Hepatic stellate cell (primary cell): ENCODE data around the gene NUBP1.

Source experiments
- DNase-seq: peaks from one replicate; pipeline ENCODE4 v3.0.0; 2011; ENCODE audit warnings: low spot score

NUBP1 gene

DNA sequence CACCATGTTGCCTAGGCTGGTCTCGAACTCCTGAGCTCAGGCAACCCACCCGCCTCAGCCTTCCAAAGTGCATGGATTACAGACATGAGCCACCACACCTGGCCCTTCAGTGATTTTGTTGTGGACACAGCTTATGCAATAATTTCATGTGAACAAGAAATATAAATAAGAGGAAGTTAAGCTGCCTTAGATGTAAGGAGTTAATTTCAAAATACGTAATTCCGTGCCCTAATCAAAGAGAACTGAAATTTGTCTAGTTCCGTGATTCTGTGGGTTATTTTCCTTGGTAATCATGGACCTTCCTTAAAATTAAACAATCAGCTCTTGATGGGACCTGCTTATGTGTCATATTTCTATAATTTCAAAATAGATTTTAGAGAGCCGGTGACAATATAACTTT, 63.1 kb downstream of the NUBP1 start:
- DNase-seq = no peak

- no peak for DNase-seq
These were observed 64.6 kb downstream of the NUBP1 start for GRCh38 chr16:10808218-10808617.

DNA sequence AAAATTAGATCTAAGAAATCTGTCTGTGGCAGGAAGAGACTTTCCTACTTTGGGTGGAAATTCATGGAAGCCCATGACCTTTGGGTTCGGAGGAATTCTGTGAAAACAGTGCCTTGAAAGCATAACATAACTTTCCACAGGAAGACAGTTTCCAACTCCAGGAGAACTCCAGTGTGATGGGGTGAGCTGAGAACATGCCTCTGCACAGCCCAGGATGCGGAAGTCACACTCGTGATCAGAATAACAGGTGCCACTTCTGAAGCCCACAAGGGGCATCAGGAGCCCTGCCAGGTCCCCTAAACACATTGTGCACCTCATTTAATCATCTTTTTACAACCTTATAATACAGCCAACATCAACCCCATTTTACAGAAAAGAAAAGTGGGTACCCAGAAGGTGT, 65.2 kb downstream of the NUBP1 start:
- no peak for DNase-seq

DNA sequence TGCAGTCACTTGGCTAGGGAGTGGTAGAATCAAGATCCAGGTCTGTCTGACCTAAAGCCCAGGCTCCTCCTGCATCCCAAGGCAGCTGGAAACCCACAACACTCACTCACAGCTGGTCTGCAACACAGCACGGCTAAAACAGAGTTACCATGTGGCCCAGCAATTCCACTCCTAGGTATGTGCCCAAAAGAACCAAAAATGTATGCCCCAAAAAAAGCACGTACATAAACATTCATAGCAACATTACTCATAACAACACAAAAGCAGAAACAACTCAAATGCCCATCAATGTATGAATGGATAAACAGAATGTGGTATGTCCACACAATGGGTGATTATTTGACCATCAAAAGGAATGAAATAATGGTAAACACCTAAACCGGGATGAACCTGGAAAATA, 66.1 kb downstream of the NUBP1 start:
- DNase-seq = no peak

DNA sequence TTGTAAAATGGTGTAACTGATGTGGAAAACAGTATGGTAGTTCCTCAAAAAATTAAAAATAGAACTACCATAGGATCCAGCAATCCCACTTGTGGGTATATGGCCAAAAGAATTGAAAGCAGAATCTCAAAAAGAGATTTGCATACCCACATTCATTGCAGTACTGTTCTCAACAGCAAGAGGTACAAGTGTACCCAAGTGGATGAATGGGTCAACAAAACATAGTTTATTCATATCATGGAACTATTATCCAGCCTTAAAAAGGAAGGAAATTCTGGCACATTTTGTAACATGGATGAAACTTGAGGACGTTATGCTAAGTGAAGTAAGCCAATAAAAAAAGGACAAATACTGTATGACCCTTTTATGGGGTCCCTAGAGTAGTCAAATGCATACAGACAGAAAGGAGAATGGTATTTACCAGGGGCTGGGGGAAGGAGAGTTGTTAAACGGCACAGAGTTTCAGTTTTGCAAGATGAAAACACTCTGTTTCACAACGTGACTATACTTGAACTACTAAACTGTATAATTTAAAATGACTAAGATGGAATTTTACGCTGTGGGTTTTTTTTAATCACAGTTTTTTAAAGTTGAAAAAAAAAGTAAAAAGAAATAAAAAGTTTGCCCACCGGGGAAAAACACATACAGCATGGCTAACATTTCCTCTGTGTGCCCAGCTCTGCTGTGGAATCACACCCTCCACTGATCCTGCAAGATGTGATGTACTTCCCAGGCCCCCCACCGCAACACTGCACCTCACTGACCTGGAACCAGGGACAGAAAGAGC, 68.9 kb downstream of the NUBP1 start:
- DNase-seq = no peak

DNA sequence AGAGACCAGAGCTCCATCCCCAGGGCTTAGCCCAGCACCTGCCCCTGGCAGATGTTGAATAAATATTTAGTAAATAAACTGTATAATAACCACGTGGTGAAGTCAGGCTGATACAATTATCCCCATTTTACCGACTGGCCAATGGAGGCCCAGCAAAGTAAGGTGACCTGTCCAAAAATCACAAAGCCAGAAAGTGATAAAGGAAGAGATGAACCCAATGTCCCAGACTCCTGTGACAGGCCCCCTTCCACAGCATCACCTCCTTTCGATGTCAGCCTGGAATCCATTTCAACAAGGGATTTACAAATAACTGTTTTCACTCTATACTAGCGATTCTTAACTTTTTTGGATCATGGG, 69.4 kb downstream of the NUBP1 start:
- DNase-seq = no peak

GRCh38 chr16:10817514-10817913, 73.9 kb downstream of the NUBP1 start:
- no peak for DNase-seq

DNA sequence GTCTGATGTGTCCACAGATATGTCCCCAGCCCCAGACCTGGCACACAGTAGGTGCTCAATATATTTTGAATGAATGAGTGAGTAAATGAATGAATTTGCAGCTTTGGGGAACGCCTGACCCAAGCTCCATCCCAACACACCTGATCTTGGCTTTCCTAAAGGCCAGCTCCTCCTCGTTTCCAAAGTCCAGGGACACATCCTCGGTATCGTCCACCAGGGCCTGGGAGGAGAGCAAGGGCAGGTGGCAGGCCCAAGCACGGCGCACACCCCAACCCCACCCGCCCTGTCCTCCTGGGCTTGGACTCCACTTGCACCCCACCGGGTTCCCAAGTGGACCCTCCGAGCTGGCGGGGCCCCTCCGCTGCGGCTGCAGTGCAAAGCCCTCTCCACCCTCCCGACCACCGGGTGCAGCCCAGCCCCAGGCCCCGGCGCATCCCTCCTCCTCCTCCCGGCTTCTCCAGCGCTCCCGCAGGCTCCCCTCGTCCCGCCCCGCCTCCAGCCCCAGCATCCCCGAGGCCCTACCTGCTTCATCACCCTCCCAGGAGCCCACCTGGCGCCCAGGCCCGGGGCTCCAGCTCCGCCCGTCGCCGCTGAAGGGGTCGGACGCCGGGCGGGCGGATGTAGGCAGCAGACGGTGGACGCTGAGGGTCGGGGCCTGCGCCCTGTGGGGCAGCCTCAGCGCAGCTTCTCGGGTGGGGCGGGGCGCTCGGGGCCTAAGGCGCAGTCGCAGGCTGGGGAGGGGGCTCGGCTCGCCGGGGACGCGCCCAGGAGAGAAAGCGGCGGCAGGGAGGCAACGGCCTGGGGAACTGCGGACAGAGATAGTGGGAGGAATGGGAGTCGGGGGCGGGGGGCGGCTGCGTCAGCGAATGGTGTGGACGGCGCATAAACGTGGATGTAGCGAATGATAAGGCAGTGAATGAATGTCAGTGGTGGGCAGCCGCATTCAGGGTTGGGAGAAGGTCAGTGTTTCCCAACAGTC, 74.6 kb downstream of the NUBP1 start, which contains the start of gene TVP23A:
TVP23A (minus strand) TSS at position 832 of the 979 bp plus-strand sequence; CDS start at position 531, 301 bp downstream.
- DNase-seq = no peak
